Body of pancreas (tissue), 4 donors: Measurements from ENCODE around the gene STK11IP. TPM values are rescaled to one million over a fixed set of nuclear protein-coding genes. Genes with fewer than 3 reads are reported as not detected.

ENCODE experiments used
- microRNA-seq, 2 donors: library from miRNA; unstranded; fragments of <30 nt; microRNA quantifications; one replicate each; pipeline ENCODE4, GENCODE V29; 2016; ENCODE audit warnings: borderline number of aligned reads in 2 of 2, borderline replicate concordance in 2 of 2
- small RNA-seq: library from RNA; depleted of rRNA; stranded (forward); fragments of <200 nt; gene quantifications from one replicate; pipeline ENCODE3, GENCODE V24; 2016
- total RNA-seq, 2 donors: library from RNA; depleted of rRNA; stranded (reverse); fragments of >200 nt; gene quantifications; one replicate each; pipeline ENCODE4 v1.1.0, GENCODE V29; 2016

The STK11IP gene
- total RNA-seq, 2 donors from 2014 or later, result 9.6 to 18.1 TPM

Small RNA genes lying within 50 kb of the gene (microRNA-seq; reads per million reads assigned to microRNA genes)
- 0 reads per million in 2 donors for gene MIR3132

Small RNA genes lying within 50 kb of the gene (small RNA-seq; reads per million reads assigned to genes)
- not detected for gene MIR3132
- not detected for gene RN7SKP213

Other genes with a start within 250 kb of the STK11IP start
- gene DNPEP, start 209.9 kb upstream of the STK11IP start, total RNA-seq, result 10 to 100 TPM; 18.4 to 24.7 TPM
- 10 to 100 TPM; 12.7 to 23.1 TPM for gene DES, start 179.5 kb upstream of the STK11IP start, total RNA-seq
- 1 to 10 TPM; 2.9 to 3.6 TPM for gene SPEG, start 163.0 kb upstream of the STK11IP start, total RNA-seq
- gene GMPPA, start 99.0 kb upstream of the STK11IP start, total RNA-seq, result 10 to 100 TPM; 40.5 to 57.4 TPM
- not detected for gene ASIC4, start 83.4 kb upstream of the STK11IP start, total RNA-seq
- gene CHPF, start 54.0 kb upstream of the STK11IP start, total RNA-seq, result 100 to 1,000 TPM; 115 to 232 TPM
- gene TMEM198, start 53.8 kb upstream of the STK11IP start, total RNA-seq, result 1 to 10 TPM; 3.3 to 5.7 TPM
- 100 to 1,000 TPM; 119 to 185 TPM for gene OBSL1, start 26.3 kb upstream of the STK11IP start, total RNA-seq
- 1 to 10 TPM in 1 of 2 donors, under 1 TPM in 1; 0.66 to 1.6 TPM for gene INHA, start 25.5 kb upstream of the STK11IP start, total RNA-seq
- gene SLC4A3, start 29.8 kb downstream of the STK11IP start, total RNA-seq, result 10 to 100 TPM in 1 of 2 donors, 1 to 10 TPM in 1; 2.6 to 10.9 TPM